Measurements from ENCODE around the gene RGS1. TPM values are rescaled to one million over a fixed set of nuclear protein-coding genes. Genes with fewer than 3 reads are reported as not detected.

RGS1 gene
- total and polyA plus RNA-seq, 4 donors = 13.1 to 107 (median 15.3) TPM

GRCh38 chr1:192535916-192536664, 39.5 kb upstream of the RGS1 start:
- Histone ChIP-seq H3K4me3 (ENCODE audit: low read depth, low read length) (no peak overlapping the region), H3K27me3 (ENCODE audit: control insufficient read depth, insufficient read depth, low read length) (no peaks in the 10 kb centered on the region), H3K4me1 (ENCODE audit: control insufficient read depth, insufficient read depth, low read length) (no peaks in the 10 kb centered on the region), H3K9me3 (ENCODE audit: control insufficient read depth, insufficient read depth, low read length) (no peaks in the 10 kb centered on the region), H3K36me3 (ENCODE audit: control insufficient read depth, insufficient read depth, low read length) (no peaks in the 10 kb centered on the region), H3K27ac (ENCODE audit: low read depth, low read length) (no peak overlapping the region)
- no CpG with 5 or more reads among the region's 3 CpGs for WGBS (ENCODE audit: insufficient coverage)
- DNase-seq (ENCODE audit: low read depth in 4 of 6, low spot score in 6 of 6) = no peak

- no peaks in the 10 kb centered on the region for H3K27me3 ChIP-seq (ENCODE audit: control insufficient read depth, insufficient read depth, low read length)
- no peaks in the 10 kb centered on the region for H3K4me1 ChIP-seq (ENCODE audit: control insufficient read depth, insufficient read depth, low read length)
- peak overlapping the region; percentile 72 for H3K27ac ChIP-seq (ENCODE audit: low read depth, low read length)
- no peaks in the 10 kb centered on the region for H3K9me3 ChIP-seq (ENCODE audit: control insufficient read depth, insufficient read depth, low read length)
- H3K36me3 ChIP-seq (ENCODE audit: control insufficient read depth, insufficient read depth, low read length) = no peaks in the 10 kb centered on the region
- WGBS (ENCODE audit: insufficient coverage) = no CpG with 5 or more reads among the region's 3 CpGs
- no peak overlapping the region for H3K4me3 ChIP-seq (ENCODE audit: low read depth, low read length)
- DNase-seq (ENCODE audit: low read depth in 4 of 6, low spot score in 6 of 6) = peak in 2 of 6 donors; percentile 15 to 48
Observed at GRCh38 chr1:192538407-192539296, 36.9 kb upstream of the RGS1 start.

- Histone ChIP-seq H3K27ac (ENCODE audit: low read depth, low read length) (peak overlapping the region; percentile 72), H3K4me1 (ENCODE audit: control insufficient read depth, insufficient read depth, low read length) (no peaks in the 10 kb centered on the region), H3K27me3 (ENCODE audit: control insufficient read depth, insufficient read depth, low read length) (no peaks in the 10 kb centered on the region), H3K4me3 (ENCODE audit: low read depth, low read length) (no peak overlapping the region), H3K36me3 (ENCODE audit: control insufficient read depth, insufficient read depth, low read length) (no peaks in the 10 kb centered on the region), H3K9me3 (ENCODE audit: control insufficient read depth, insufficient read depth, low read length) (no peaks in the 10 kb centered on the region)
- DNase-seq (ENCODE audit: low read depth in 4 of 6, low spot score in 6 of 6) = peak; percentile 12 to 88 (median 32)
- no CpG with 5 or more reads among the region's 4 CpGs for WGBS (ENCODE audit: insufficient coverage)
Observed at GRCh38 chr1:192539297-192540092, 36.1 kb upstream of the RGS1 start.

DNA sequence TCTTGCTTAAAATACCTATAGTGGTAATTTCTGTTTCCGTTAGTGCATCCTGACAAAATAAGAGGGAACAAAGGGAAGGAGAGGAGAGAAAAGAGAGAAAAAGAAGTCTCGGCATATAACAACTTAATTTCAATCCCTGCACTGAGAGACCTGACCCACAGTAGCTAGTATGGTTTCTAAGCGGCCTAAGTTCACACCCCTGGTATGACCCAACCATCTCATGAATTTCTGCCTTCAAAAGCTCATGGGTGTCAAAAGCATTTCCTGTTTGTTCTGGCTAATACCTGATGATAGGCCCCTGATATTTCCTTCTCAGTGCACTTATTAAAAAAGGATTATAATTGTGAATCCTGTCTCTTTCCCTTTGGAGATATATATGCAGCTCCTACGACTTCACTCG, 32.1 kb upstream of the RGS1 start:
- no peaks in the 10 kb centered on the region for H3K27me3 ChIP-seq (ENCODE audit: control insufficient read depth, insufficient read depth, low read length)
- H3K4me1 ChIP-seq (ENCODE audit: control insufficient read depth, insufficient read depth, low read length) = no peaks in the 10 kb centered on the region
- H3K9me3 ChIP-seq (ENCODE audit: control insufficient read depth, insufficient read depth, low read length) = no peaks in the 10 kb centered on the region
- H3K36me3 ChIP-seq (ENCODE audit: control insufficient read depth, insufficient read depth, low read length) = no peaks in the 10 kb centered on the region
- no peak for DNase-seq (ENCODE audit: low read depth in 4 of 6, low spot score in 6 of 6)
- WGBS (ENCODE audit: insufficient coverage) = 87% methylated on average over 3 of the region's 5 CpGs
- no peak overlapping the region for H3K27ac ChIP-seq (ENCODE audit: low read depth, low read length)
- H3K4me3 ChIP-seq (ENCODE audit: low read depth, low read length) = no peak overlapping the region

DNA sequence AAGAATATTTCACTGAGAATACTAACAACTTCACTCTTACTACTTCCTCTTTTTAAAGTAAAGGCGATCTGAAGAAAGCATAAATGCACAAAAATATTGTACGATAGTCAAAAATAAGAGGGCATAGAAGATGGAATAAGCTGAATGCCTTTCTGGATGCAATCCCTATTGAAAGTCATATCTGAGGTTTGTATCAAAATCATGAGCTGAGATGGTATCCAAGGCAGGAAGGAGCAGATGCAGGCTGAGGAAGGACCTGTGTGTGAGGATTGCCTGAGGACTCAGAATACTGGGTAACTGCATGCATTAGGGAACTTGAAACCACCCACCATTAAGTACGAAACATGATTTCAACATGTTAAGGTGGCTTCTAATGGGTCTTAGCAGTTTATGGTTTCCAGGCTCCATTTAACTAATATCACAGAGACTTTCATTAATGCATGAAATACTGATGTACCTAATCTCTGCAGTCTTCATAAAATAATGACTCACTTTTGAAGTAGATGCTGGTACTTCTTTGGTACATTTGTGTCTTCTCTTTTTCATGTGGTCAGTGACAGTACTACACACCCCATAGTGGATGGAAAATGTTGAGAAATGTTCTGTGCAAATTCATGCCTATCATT, 29.6 kb upstream of the RGS1 start:
- H3K27me3 ChIP-seq (ENCODE audit: control insufficient read depth, insufficient read depth, low read length) = no peaks in the 10 kb centered on the region
- no peak overlapping the region for H3K4me3 ChIP-seq (ENCODE audit: low read depth, low read length)
- no peaks in the 10 kb centered on the region for H3K4me1 ChIP-seq (ENCODE audit: control insufficient read depth, insufficient read depth, low read length)
- WGBS (ENCODE audit: insufficient coverage) = 100% methylated on average over 1 of the region's 3 CpGs
- H3K27ac ChIP-seq (ENCODE audit: low read depth, low read length) = no peak overlapping the region
- H3K9me3 ChIP-seq (ENCODE audit: control insufficient read depth, insufficient read depth, low read length) = no peaks in the 10 kb centered on the region
- no peaks in the 10 kb centered on the region for H3K36me3 ChIP-seq (ENCODE audit: control insufficient read depth, insufficient read depth, low read length)
- no peak for DNase-seq (ENCODE audit: low read depth in 4 of 6, low spot score in 6 of 6)

- peak in 1 of 6 donors; percentile 12 for DNase-seq (ENCODE audit: low read depth in 4 of 6, low spot score in 6 of 6)
- H3K27ac ChIP-seq (ENCODE audit: low read depth, low read length) = no peak overlapping the region
Observed at GRCh38 chr1:192546596-192547190, 28.9 kb upstream of the RGS1 start.

GRCh38 chr1:192547501-192547900, 28.1 kb upstream of the RGS1 start:
- Histone ChIP-seq H3K27me3 (ENCODE audit: control insufficient read depth, insufficient read depth, low read length) (no peaks in the 10 kb centered on the region), H3K4me3 (ENCODE audit: low read depth, low read length) (no peak overlapping the region), H3K27ac (ENCODE audit: low read depth, low read length) (no peak overlapping the region), H3K36me3 (ENCODE audit: control insufficient read depth, insufficient read depth, low read length) (no peaks in the 10 kb centered on the region), H3K9me3 (ENCODE audit: control insufficient read depth, insufficient read depth, low read length) (no peaks in the 10 kb centered on the region), H3K4me1 (ENCODE audit: control insufficient read depth, insufficient read depth, low read length) (no peaks in the 10 kb centered on the region)
- DNase-seq (ENCODE audit: low read depth in 4 of 6, low spot score in 6 of 6) = no peak
- WGBS (ENCODE audit: insufficient coverage) = 40% methylated on average over 1 of the region's 2 CpGs

More at GRCh38 chr1:192546596-192547190, 28.9 kb upstream of the RGS1 start:
- Histone ChIP-seq H3K4me1 (ENCODE audit: control insufficient read depth, insufficient read depth, low read length) (no peaks in the 10 kb centered on the region), H3K36me3 (ENCODE audit: control insufficient read depth, insufficient read depth, low read length) (no peaks in the 10 kb centered on the region), H3K27me3 (ENCODE audit: control insufficient read depth, insufficient read depth, low read length) (no peaks in the 10 kb centered on the region), H3K9me3 (ENCODE audit: control insufficient read depth, insufficient read depth, low read length) (no peaks in the 10 kb centered on the region), H3K4me3 (ENCODE audit: low read depth, low read length) (no peak overlapping the region)
- WGBS (ENCODE audit: insufficient coverage) = 80% methylated on average over 2 of the region's 7 CpGs

GRCh38 chr1:192549937-192550336, 25.6 kb upstream of the RGS1 start:
- Histone ChIP-seq H3K9me3 (ENCODE audit: control insufficient read depth, insufficient read depth, low read length) (no peaks in the 10 kb centered on the region), H3K4me1 (ENCODE audit: control insufficient read depth, insufficient read depth, low read length) (no peaks in the 10 kb centered on the region), H3K36me3 (ENCODE audit: control insufficient read depth, insufficient read depth, low read length) (no peaks in the 10 kb centered on the region), H3K27ac (ENCODE audit: low read depth, low read length) (no peak overlapping the region), H3K27me3 (ENCODE audit: control insufficient read depth, insufficient read depth, low read length) (no peaks in the 10 kb centered on the region), H3K4me3 (ENCODE audit: low read depth, low read length) (no peak overlapping the region)
- no peak for DNase-seq (ENCODE audit: low read depth in 4 of 6, low spot score in 6 of 6)
- 44% methylated on average over 1 of the region's 3 CpGs for WGBS (ENCODE audit: insufficient coverage)

All from spinal cord (tissue), 10 donors.